HepG2 (cell line): ENCODE results near the gene AMPD2. TPM values are rescaled to one million over a fixed set of nuclear protein-coding genes. Genes with fewer than 3 reads are reported as not detected.

Source experiments
- ARNT ChIP-seq: fragments of 450-650 bp; IDR thresholded peaks from 2 replicates; pipeline ENCODE4 v1.6.1; 2017
- ATAD3A ChIP-seq: sonication (generic); formaldehyde crosslinking; IDR thresholded peaks from 2 replicates; pipeline ENCODE4 v1.4.0; 2020; ENCODE audit warnings: missing genetic modification reagents
- FOSL2 ChIP-seq: sonication (generic); formaldehyde crosslinking; IDR thresholded peaks from 2 replicates; pipeline ENCODE4 v1.4.0; 2020; ENCODE audit warnings: missing genetic modification reagents
- GZF1 ChIP-seq: sonication (generic); formaldehyde crosslinking; IDR thresholded peaks from 2 replicates; pipeline ENCODE4 v1.5.1; 2020; ENCODE audit warnings: mild to moderate bottlenecking, missing genetic modification reagents
- HDAC1 ChIP-seq: sonication (generic); formaldehyde crosslinking; IDR thresholded peaks from 2 replicates; pipeline ENCODE4 v1.5.1; 2020; ENCODE audit warnings: mild to moderate bottlenecking, missing genetic modification reagents
- IKZF4 ChIP-seq: sonication (generic); formaldehyde crosslinking; IDR thresholded peaks from 2 replicates; pipeline ENCODE4 v1.5.1; 2020; ENCODE audit warnings: borderline replicate concordance, mild to moderate bottlenecking, low read depth, missing genetic modification reagents; ENCODE audit errors: not compliant biosample characterization
- MYNN ChIP-seq: sonication (generic); formaldehyde crosslinking; IDR thresholded peaks from 2 replicates; pipeline ENCODE4 v1.4.0; 2020; ENCODE audit warnings: mild to moderate bottlenecking, low read depth, missing genetic modification reagents
- PHF21A ChIP-seq: sonication (generic); formaldehyde crosslinking; IDR thresholded peaks from 2 replicates; pipeline ENCODE4 v1.5.0; 2020; ENCODE audit warnings: mild to moderate bottlenecking, missing genetic modification reagents
- POGK ChIP-seq: sonication (generic); formaldehyde crosslinking; conservative IDR thresholded peaks from 2 replicates; pipeline ENCODE4 v1.8.0; 2022; ENCODE audit warnings: mild to moderate bottlenecking, moderate library complexity, missing genetic modification reagents
- PRDM4 ChIP-seq: sonication (generic); formaldehyde crosslinking; IDR thresholded peaks from 2 replicates; pipeline ENCODE4 v1.9.0; 2021; ENCODE audit warnings: missing genetic modification reagents, borderline replicate concordance
- PRPF4 ChIP-seq: fragments of 200-400 bp; formaldehyde crosslinking; IDR thresholded peaks from 2 replicates; pipeline ENCODE4 v1.6.1; 2016; ENCODE audit warnings: low read length, low read depth; ENCODE audit not compliant: poor library complexity, severe bottlenecking
- SAP130 ChIP-seq: IDR thresholded peaks from 2 replicates; pipeline ENCODE4 v1.6.1; 2016; ENCODE audit warnings: low read depth
- SATB2 ChIP-seq: sonication (generic); formaldehyde crosslinking; IDR thresholded peaks from 2 replicates; pipeline ENCODE4 v1.5.0; 2020; ENCODE audit warnings: missing genetic modification reagents
- SMAD1 ChIP-seq: sonication (generic); formaldehyde crosslinking; IDR thresholded peaks from 2 replicates; pipeline ENCODE4 v1.4.0; 2020; ENCODE audit warnings: missing genetic modification reagents, low read depth, mild to moderate bottlenecking, borderline replicate concordance
- ZBED4 ChIP-seq: sonication (generic); formaldehyde crosslinking; IDR thresholded peaks from 2 replicates; pipeline ENCODE4 v1.4.0; 2020; ENCODE audit warnings: missing genetic modification reagents, borderline replicate concordance
- ZNF235 ChIP-seq: sonication (generic); formaldehyde crosslinking; IDR thresholded peaks from 2 replicates; pipeline ENCODE4 v1.8.1; 2023; ENCODE audit warnings: mild to moderate bottlenecking, missing genetic modification reagents, borderline replicate concordance
- ZNF556 ChIP-seq: sonication (generic); formaldehyde crosslinking; IDR thresholded peaks from 2 replicates; pipeline ENCODE4 v1.4.0; 2020; ENCODE audit warnings: mild to moderate bottlenecking, missing genetic modification reagents, borderline replicate concordance
- ZNF598 ChIP-seq: sonication (generic); formaldehyde crosslinking; IDR thresholded peaks from 2 replicates; pipeline ENCODE4 v1.5.1; 2020; ENCODE audit warnings: mild to moderate bottlenecking, missing genetic modification reagents, borderline replicate concordance
- ZNF614 ChIP-seq: IDR thresholded peaks from 2 replicates; pipeline ENCODE4 v1.6.1; 2018; ENCODE audit warnings: missing biosample characterization, missing genetic modification reagents, inconsistent platforms, borderline replicate concordance
- ZNF670 ChIP-seq: sonication (generic); formaldehyde crosslinking; IDR thresholded peaks from 2 replicates; pipeline ENCODE4 v1.8.0; 2022; ENCODE audit warnings: mild to moderate bottlenecking, missing genetic modification reagents, borderline replicate concordance
- polyA plus RNA-seq, 8 experiments: library from polyadenylated mRNA; depleted of rRNA in 3 of 8; stranded (reverse) in 7 of 8; unstranded in 1 of 8; fragments of >200 nt; fragmentation: Illumina TruSeq in 4 of 8; extraction: Trizol in 4 of 8; gene quantifications; 2 replicates each; pipeline versions ENCODE4 v1.2.1 to v1.2.3, GENCODE V29; 2011 to 2016; ENCODE audit warnings: low read depth in 4 of 8, missing spikeins in 1 of 8, mixed read lengths in 1 of 8; ENCODE audit not compliant: insufficient read depth in 1 of 8
- total RNA-seq, 5 experiments: library from RNA; depleted of rRNA; stranded (reverse); fragments of >200 nt; fragmentation: Illumina TruSeq; extraction: Trizol; gene quantifications; 2 replicates each; pipeline ENCODE4 v1.2.3, GENCODE V29; 2016; ENCODE audit warnings: low read depth in 1 of 5
- TF ChIP-seq, protein P1 (sequence below): sonication (generic); formaldehyde crosslinking; IDR thresholded peaks from 2 replicates; pipeline ENCODE4 v1.4.0; 2020; ENCODE audit warnings: low read depth, mild to moderate bottlenecking, missing genetic modification reagents

AMPD2 gene
- total and polyA plus RNA-seq, 2 of the 13 experiments (the other 11 are each of a cell fraction or from before 2014, with no cell fraction given) = 62.3 to 82.0 TPM

DNA sequence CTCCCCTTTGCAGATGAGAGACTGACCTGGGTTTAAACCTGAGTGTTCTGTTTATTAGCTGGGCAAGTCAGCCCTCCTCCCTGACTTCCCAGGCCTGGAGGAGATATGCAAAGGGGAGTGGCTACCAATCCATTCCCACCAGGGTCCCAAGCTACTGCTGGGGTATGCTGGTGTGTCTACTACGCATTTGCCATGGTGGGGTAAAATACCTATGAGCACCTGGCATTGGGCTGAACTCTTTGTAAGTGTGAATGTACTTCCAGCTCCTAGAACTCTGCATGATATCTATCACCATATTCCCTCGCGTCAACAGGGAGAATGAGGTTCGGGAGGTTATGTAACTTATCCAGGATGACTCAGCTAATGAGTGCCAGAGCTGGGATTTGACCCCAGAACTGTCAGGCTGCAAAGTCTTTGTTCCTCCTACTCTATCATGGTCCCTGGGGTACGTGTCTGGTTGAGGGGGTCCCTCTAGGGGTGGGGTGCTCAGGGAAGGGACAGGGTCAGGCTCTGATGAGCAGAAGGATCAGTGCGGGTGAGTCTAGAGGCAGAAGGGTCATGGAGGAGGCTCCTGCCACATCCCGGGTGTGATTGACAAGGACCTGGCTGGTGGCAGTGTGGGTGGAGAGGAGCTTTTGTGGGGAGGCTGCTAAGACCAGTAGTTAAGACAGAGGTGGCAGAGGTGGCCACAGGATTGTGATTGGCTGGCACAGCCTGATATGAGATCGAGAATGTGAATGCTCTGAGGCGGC lies 16.7 kb downstream of the AMPD2 start (continued):
- TF ChIP-seq ZNF235 (no peak), FOSL2 (CRISPR knock-in tag) (peak; percentile 93), PHF21A (CRISPR knock-in tag) (peak; percentile 74), SAP130 (CRISPR knock-in tag) (peak; percentile 51), ZBED4 (no peak), ZNF556 (CRISPR knock-in tag) (no peak), GZF1 (CRISPR knock-in tag) (no peak), ZNF598 (no peak), MYNN (CRISPR knock-in tag) (no peak), PRDM4 (CRISPR knock-in tag) (no peak), POGK (CRISPR knock-in tag) (no peak), PRPF4 (no peak), HDAC1 (CRISPR knock-in tag) (no peak), IKZF4 (CRISPR knock-in tag) (no peak), ATAD3A (CRISPR knock-in tag) (no peak), ZNF614 (no peak), ZNF670 (CRISPR knock-in tag) (no peak), SMAD1 (CRISPR knock-in tag) (no peak), SATB2 (no peak), ARNT (no peak)
- TF ChIP-seq, protein P1, sequence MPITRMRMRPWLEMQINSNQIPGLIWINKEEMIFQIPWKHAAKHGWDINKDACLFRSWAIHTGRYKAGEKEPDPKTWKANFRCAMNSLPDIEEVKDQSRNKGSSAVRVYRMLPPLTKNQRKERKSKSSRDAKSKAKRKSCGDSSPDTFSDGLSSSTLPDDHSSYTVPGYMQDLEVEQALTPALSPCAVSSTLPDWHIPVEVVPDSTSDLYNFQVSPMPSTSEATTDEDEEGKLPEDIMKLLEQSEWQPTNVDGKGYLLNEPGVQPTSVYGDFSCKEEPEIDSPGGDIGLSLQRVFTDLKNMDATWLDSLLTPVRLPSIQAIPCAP = no peak
